Naive B cell (primary cell): ENCODE measurements around the gene CARS1. TPM values are rescaled to one million over a fixed set of nuclear protein-coding genes. Genes with fewer than 3 reads are reported as not detected.
A peak's percentile ranks its signal among the peaks of the same experiment; 100 is the strongest.

Source experiments
- ATAC-seq, 2 donors: fragments of 150-1000 bp; cut with Tn5 transposase; 2 replicates each; pipeline ENCODE4 v1.10.0; 2021; ENCODE audit warnings: low read depth in 2 of 2, mild to moderate bottlenecking in 2 of 2, moderate library complexity in 2 of 2
- DNase-seq: peaks from one replicate; pipeline ENCODE4 v3.0.0; 2022
- H3K27ac Mint-ChIP-seq, 6 donors: one replicate each; pipeline ENCODE4 v1.8.0; 2020 to 2022; ENCODE audit warnings: mild to moderate bottlenecking in 6 of 6, mixed read lengths in 6 of 6, moderate library complexity in 5 of 6, inconsistent platforms in 2 of 6
- H3K27me3 Mint-ChIP-seq, 3 donors: one replicate each; pipeline ENCODE4 v1.8.0; 2021 to 2022; ENCODE audit warnings: mixed read lengths in 3 of 3, mild to moderate bottlenecking in 1 of 3
- H3K36me3 Mint-ChIP-seq, 2 donors: one replicate each; pipeline ENCODE4 v1.8.0; 2020 to 2022; ENCODE audit warnings: mixed read lengths in 2 of 2, inconsistent platforms in 1 of 2, mild to moderate bottlenecking in 1 of 2
- H3K4me1 Mint-ChIP-seq, 3 donors: one replicate each; pipeline ENCODE4 v1.8.0; 2020 to 2022; ENCODE audit warnings: mixed read lengths in 3 of 3, inconsistent platforms in 1 of 3, mild to moderate bottlenecking in 1 of 3, moderate library complexity in 1 of 3
- H3K4me3 Mint-ChIP-seq, 8 donors: one replicate each; pipeline ENCODE4 v1.8.0; 2020 to 2022; ENCODE audit warnings: mild to moderate bottlenecking in 8 of 8, mixed read lengths in 8 of 8, moderate library complexity in 8 of 8, inconsistent platforms in 2 of 8
- H3K9me3 Mint-ChIP-seq, 7 donors: one replicate each; pipeline ENCODE4 v1.8.0; 2020 to 2022; ENCODE audit warnings: mixed read lengths in 7 of 7, mild to moderate bottlenecking in 5 of 7, inconsistent platforms in 2 of 7, moderate library complexity in 1 of 7
- polyA plus RNA-seq, 6 donors: library from polyadenylated mRNA; unstranded; fragments of 300-500 nt; fragmentation: Illumina TruSeq; gene quantifications; one replicate each; pipeline ENCODE4 v1.2.3, GENCODE V29; 2021; ENCODE audit warnings: low read depth in 6 of 6

Gene CARS1
- polyA plus RNA-seq, 6 donors from 2014 or later, result 18.8 to 32.7 (median 27.2) TPM

DNA sequence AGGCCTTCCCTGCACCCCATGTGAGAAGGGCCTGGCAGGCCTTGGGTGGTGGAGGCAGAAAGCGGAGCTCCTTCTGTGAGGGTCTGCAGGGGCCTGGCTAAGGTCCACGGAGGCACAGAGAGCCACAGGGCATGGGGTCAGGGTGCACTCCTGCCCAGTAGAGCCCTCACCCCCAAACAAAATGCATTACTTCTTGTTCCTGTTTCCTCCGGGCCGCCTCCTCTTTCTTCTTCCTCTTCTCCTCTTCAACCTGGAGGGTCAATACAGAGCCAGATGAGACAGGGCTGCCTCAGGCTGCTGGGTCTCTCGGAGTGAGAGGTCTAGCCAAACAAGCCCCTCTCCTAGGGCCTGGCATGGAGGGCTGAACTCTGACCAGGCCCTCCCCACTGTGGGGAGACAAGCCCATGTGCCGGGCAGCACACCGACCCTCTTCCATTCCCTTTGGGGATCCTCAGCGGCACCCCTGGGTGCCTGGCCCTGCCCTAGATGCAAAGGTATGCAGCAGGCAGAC lies 54.8 kb downstream of the CARS1 start:
- ATAC-seq, result no peak
- peak overlapping the region in 1 of 8 donors; percentile 47 for H3K4me3 Mint-ChIP-seq
- peaks cover 9 to 22% of the 10 kb centered on the region in 2 donors for H3K36me3 Mint-ChIP-seq
- DNase-seq, result no peak
- H3K9me3 Mint-ChIP-seq, result no peaks in the 10 kb centered on the region
- no peaks in the 10 kb centered on the region for H3K27me3 Mint-ChIP-seq
- peak overlapping the region in 1 of 6 donors; percentile 20 for H3K27ac Mint-ChIP-seq
- peaks cover 0 to 14% (median 0%) of the 10 kb centered on the region in 3 donors for H3K4me1 Mint-ChIP-seq

DNA sequence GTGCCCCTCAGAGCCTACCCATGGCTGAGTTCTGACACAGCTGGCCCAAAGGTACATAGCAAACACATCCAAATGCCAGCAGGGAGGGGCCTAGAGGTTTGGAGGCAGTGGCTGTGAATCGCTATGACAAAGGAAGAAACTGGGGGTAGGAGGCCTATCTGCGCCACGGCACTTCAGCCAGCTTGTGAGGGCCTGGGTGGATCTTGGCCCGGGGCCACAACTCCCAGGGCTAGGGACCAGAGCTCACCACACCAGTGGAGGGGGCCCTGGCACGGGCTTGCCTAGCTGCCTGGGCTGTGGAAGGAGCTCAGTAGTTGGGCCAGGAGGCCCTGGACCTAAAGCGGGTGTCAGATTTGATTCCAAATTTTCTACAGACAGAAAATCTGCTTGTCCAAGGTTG lies 55.7 kb downstream of the CARS1 start:
- Mint-ChIP-seq H3K9me3 (no peaks in the 10 kb centered on the region), H3K27me3 (no peaks in the 10 kb centered on the region), H3K36me3 (peaks cover 9 to 22% of the 10 kb centered on the region in 2 donors), H3K27ac (peak overlapping the region in 2 of 6 donors; percentile 38 to 54), H3K4me3 (no peak overlapping the region), H3K4me1 (peaks cover 0 to 14% (median 0%) of the 10 kb centered on the region in 3 donors)
- ATAC-seq (no peak), DNase-seq (no peak)

DNA sequence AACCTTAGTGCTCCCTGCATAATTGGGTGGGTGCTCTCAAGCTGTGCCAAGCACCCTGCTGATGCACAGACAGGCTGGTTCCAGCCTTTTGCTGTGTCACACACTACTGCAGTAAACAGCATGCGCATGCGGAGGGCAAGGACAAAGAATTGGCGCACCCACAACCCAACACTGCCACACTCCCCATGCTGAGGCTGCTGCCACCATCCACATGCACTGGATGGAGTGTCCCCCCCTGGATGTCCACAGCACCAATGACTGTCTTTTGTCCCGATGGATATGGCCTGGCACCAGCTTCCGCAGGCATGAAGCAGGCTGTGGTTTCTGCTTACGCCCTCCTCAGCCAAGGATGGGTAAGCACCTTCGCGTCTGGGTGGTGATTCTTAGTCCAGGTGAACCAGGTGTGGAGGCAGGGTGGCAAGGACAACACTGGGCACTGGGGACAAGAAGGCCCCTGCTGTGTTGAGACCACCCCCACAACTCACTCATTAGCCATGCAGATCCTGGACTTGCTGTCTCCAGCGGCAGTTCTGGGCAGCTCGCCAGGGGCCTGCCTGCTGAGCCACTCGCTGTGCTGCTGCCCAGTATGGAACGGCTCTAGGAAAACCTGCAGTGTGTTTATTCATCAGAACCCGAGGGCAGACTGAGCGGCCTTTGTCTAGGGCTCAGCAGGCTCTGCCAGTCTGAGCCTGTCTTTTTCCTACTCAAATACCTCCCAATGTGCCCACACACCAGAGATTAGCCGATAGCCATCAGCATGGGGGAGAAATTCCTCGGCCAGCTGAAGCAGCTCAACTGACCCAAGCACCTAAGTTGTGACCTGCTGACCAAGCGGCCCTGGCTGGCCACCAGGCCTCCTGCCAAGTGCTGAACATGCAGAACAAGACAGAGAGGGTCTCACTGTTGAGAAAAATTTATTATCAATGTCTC lies 56.9 kb downstream of the CARS1 start:
- ATAC-seq (no peak), DNase-seq (no peak)
- no peaks in the 10 kb centered on the region for H3K9me3 Mint-ChIP-seq
- H3K27ac Mint-ChIP-seq, result no peak overlapping the region
- no peak overlapping the region for H3K4me3 Mint-ChIP-seq
- peaks cover 0 to 14% (median 0%) of the 10 kb centered on the region in 3 donors for H3K4me1 Mint-ChIP-seq
- no peaks in the 10 kb centered on the region for H3K27me3 Mint-ChIP-seq
- H3K36me3 Mint-ChIP-seq, result peaks cover 9 to 22% of the 10 kb centered on the region in 2 donors

DNA sequence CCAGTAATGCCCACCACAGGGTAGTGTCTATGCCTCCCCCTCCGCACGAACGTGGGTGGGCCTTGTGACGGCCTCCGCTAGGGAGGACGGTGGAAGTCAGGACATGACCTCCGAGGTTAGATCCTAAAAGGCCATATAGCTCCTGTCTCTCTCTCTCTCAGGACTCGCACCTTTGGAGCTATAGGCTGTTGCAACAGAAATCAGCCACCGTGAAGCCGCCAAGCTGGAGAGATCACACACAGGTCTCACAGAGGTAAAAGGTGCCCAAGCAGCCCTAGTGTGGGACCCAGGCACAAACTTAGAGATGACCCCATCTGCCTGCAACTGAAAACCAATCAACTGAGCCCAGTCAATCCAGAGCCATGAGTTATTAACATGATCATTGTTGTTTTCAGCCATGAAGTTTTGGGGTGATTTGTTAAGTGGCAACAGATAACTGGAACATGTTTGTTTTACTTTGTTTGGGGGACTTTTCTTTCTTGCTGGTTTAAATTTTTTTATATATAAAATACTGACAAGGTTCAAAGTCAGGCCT lies 57.7 kb downstream of the CARS1 start:
- peaks cover 9 to 22% of the 10 kb centered on the region in 2 donors for H3K36me3 Mint-ChIP-seq
- no peaks in the 10 kb centered on the region for H3K9me3 Mint-ChIP-seq
- ATAC-seq (no peak), DNase-seq (no peak)
- H3K4me1 Mint-ChIP-seq, result peaks cover 0 to 14% (median 0%) of the 10 kb centered on the region in 3 donors
- peak overlapping the region in 2 of 6 donors; percentile 12 to 81 for H3K27ac Mint-ChIP-seq
- no peaks in the 10 kb centered on the region for H3K27me3 Mint-ChIP-seq
- H3K4me3 Mint-ChIP-seq, result peak overlapping the region in 1 of 8 donors; percentile 38

DNA sequence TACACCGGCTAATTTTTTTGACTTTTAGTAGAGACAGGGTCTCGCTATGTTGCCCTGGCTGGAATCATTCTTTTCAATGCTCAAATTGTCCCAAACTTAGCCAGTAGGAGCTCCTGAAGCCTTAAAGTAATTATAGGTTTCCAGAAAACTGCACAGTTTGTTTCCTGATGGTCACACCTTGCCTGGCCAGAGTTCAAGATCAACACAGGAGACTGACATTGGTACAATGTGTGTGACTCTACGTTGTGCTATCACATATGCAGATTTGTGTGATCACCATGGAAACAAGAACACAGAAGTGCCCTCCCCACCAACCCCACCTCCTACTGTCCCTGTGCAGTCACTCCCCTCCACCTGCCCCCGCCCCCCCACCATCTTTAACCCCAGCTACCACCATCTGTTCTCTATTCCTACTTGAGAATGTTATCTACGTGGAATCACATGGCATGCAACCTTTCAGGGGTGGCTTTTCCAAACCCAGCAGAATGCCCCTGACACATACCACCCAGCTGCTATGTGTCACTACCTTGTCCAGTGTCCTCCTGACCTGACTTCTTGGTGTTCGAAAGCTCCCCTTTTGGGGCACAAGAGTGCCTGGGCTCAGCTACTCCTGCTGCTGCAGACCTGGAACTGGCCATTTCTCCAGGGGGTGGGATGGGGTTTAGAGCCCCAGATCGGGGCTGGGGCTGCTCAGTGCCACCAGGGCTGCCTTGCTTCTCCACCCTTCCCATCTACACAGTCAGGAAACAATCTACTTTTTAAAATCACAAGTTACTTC lies 59.0 kb downstream of the CARS1 start:
- Mint-ChIP-seq H3K27me3 (no peaks in the 10 kb centered on the region), H3K9me3 (no peaks in the 10 kb centered on the region), H3K27ac (no peak overlapping the region), H3K4me3 (peak overlapping the region in 1 of 8 donors; percentile 7), H3K4me1 (peaks cover 0 to 9% (median 1%) of the 10 kb centered on the region in 3 donors), H3K36me3 (peaks cover 9 to 17% of the 10 kb centered on the region in 2 donors)
- ATAC-seq (no peak), DNase-seq (no peak)

DNA sequence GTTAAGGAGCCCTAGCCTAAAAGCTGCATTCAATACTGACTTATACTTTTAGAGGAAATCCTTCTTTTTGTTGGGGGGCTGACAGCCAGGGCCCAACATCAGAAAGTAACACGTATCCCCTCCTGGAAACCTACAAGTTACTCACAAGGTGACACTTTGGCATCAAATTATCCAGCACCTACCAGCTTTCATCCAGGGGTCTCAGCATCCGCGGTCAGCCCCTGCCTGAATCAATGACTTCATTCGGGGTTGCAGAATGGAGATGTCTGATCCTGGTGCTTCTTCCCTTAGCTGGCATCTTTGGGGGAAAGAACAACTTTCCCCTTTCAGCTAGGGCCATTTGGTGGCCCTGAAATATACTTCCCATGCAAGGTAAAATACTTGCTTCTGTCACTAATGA lies 59.8 kb downstream of the CARS1 start:
- H3K9me3 Mint-ChIP-seq, result no peaks in the 10 kb centered on the region
- peak overlapping the region in 1 of 6 donors; percentile 60 for H3K27ac Mint-ChIP-seq
- H3K4me1 Mint-ChIP-seq, result peaks cover 0 to 11% (median 9%) of the 10 kb centered on the region in 3 donors
- ATAC-seq (no peak), DNase-seq (no peak)
- no peak overlapping the region for H3K4me3 Mint-ChIP-seq
- no peaks in the 10 kb centered on the region for H3K27me3 Mint-ChIP-seq
- H3K36me3 Mint-ChIP-seq, result peaks cover 5 to 9% of the 10 kb centered on the region in 2 donors

DNA sequence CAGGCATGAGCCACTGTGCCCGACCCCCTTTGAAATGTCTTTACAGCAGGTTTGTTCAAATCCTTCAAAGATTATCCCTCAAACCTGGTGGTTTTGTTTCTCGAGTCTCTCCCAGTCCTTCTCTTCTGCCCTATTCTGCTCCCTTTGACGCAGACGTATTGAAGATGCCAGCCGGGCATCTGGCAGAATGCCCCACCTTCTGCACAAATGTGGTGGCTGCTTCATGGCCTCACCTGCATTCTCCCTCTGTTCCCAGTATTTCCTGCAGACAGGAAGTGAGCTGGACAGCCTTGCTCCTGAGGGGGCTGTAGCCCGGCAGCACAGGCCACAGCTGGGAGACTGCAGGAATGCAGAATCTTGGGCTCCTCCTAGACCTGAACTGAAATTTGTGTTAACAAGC lies 60.2 kb downstream of the CARS1 start:
- no peak for DNase-seq
- Mint-ChIP-seq H3K4me3 (peak overlapping the region in 1 of 8 donors; percentile 54), H3K27me3 (no peaks in the 10 kb centered on the region), H3K27ac (no peak overlapping the region), H3K36me3 (peaks cover 5 to 6% of the 10 kb centered on the region in 2 donors), H3K9me3 (no peaks in the 10 kb centered on the region), H3K4me1 (peaks cover 0 to 15% (median 12%) of the 10 kb centered on the region in 3 donors)
- no peak for ATAC-seq

DNA sequence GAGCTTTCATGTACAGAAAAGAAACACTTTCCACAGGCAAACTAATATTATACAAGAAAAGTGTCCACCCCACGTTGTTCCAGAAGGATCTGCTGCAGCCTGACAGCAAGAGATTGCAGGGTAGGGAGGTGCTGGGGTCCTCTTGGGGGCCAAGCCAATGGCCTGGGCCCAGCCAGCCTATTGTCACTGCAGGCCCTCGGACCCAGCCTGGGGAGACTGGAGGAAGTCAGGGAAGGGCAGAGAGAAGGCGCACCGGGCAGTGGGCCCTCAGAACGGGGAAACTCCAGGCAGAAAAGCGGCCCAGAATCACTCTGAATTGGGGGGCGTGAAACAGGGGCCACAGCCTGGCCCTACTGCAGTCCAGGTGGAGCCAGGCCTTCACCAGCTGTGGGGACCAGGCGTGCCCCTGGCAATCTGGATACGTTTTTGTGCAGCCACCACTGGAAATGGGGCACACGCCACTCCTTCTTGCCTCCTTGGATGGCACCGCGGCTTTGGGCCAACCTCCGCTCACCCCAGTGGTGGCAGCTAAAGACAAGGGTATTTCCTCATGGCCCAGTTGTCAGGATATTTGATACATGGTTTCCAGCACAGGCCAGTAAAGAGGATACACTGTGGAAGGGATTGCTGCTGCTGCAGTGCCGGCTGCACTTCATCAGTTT lies 61.2 kb downstream of the CARS1 start:
- peaks cover 7 to 19% (median 17%) of the 10 kb centered on the region in 3 donors for H3K4me1 Mint-ChIP-seq
- peak overlapping the region in 2 of 8 donors; percentile 3 to 54 for H3K4me3 Mint-ChIP-seq
- DNase-seq, result no peak
- peaks cover under 1 to 5% of the 10 kb centered on the region in 2 donors for H3K36me3 Mint-ChIP-seq
- peak overlapping the region in 1 of 6 donors; percentile 34 for H3K27ac Mint-ChIP-seq
- no peak for ATAC-seq
- H3K27me3 Mint-ChIP-seq, result no peaks in the 10 kb centered on the region
- H3K9me3 Mint-ChIP-seq, result no peaks in the 10 kb centered on the region

DNA sequence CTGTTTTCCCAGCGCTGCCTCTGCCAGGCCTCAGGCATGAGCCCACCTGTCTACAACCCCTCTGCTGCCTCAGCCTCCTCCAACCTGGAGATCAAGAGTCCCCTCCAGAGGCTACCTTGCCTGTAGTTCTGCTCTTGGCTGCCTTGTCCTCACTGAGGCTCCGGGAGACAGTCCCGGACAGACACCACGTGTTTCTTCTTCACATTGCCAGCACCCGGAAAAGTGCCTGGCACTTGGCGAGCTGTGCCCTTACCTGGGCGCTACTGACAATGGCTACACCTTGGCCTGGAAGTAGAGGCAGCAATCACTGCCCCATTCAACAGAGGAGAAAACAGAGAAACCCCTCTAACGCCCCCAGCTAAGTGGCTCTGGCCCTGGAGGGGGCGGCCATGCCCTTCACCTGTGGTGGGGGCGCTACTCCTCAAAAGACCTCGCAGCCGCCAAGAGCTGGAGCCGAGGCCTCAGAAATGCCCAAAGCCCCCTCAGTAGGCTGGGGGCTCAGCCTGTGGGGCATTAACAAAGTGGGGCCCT lies 62.1 kb downstream of the CARS1 start:
- no peaks in the 10 kb centered on the region for H3K27me3 Mint-ChIP-seq
- peaks cover 0 to under 1% of the 10 kb centered on the region in 2 donors for H3K36me3 Mint-ChIP-seq
- peaks cover 16 to 28% (median 26%) of the 10 kb centered on the region in 3 donors for H3K4me1 Mint-ChIP-seq
- ATAC-seq (no peak), DNase-seq (no peak)
- H3K27ac Mint-ChIP-seq, result peak overlapping the region in 2 of 6 donors; percentile 26 to 79
- H3K4me3 Mint-ChIP-seq, result peak overlapping the region in 2 of 8 donors; percentile 11 to 75
- no peaks in the 10 kb centered on the region for H3K9me3 Mint-ChIP-seq

DNA sequence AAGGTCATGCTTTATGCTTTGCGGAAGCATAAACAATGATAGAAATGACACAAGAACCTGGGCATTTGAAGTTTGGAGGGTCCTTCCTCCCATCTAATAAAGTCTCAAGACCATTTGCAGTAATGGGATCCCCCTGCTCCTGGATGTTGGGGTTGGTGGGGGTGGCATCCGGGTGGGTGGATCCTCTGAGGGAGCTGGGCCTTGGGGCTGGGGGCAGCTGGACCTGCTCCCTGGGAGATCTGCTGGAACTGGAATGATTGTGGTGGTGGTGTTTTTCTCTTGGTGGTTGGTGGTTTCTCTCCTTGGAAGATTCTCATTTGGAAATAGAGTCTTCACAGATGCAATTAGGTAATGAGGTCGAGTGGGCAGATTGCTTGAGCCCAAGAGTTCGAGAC lies 62.9 kb downstream of the CARS1 start:
- DNase-seq (no peak), ATAC-seq (no peak)
- Mint-ChIP-seq H3K36me3 (no peaks in the 10 kb centered on the region), H3K9me3 (no peaks in the 10 kb centered on the region), H3K27ac (peak overlapping the region in 1 of 6 donors; percentile 80), H3K4me3 (peak overlapping the region in 6 of 8 donors; percentile 21 to 99 (median 66)), H3K27me3 (no peaks in the 10 kb centered on the region), H3K4me1 (peaks cover 21 to 36% (median 34%) of the 10 kb centered on the region in 3 donors)

DNA sequence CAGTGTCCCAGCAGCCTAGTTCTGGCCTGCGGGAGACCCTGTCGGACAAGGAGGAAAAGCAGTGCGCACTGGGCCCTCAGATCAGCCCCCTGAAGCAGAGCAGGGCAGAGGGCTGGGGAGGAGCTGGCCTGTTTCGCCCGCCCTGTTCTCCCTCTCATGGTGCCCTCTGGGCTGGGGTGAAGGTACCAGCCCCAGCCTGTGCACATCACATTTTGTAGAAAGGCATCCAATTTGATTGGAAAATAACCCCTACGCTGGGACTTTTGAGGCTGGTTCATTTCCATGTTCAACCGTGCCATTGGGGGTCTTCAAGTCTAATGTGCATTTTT lies 64.3 kb downstream of the CARS1 start:
- no peak for DNase-seq
- Mint-ChIP-seq H3K4me1 (peaks cover 34 to 50% (median 48%) of the 10 kb centered on the region in 3 donors), H3K27ac (peak overlapping the region in 4 of 6 donors; percentile 76 to 99 (median 94)), H3K36me3 (no peaks in the 10 kb centered on the region), H3K27me3 (no peaks in the 10 kb centered on the region), H3K9me3 (no peaks in the 10 kb centered on the region), H3K4me3 (peak overlapping the region; percentile 93 to 99 (median 98))
- no peak for ATAC-seq

DNA sequence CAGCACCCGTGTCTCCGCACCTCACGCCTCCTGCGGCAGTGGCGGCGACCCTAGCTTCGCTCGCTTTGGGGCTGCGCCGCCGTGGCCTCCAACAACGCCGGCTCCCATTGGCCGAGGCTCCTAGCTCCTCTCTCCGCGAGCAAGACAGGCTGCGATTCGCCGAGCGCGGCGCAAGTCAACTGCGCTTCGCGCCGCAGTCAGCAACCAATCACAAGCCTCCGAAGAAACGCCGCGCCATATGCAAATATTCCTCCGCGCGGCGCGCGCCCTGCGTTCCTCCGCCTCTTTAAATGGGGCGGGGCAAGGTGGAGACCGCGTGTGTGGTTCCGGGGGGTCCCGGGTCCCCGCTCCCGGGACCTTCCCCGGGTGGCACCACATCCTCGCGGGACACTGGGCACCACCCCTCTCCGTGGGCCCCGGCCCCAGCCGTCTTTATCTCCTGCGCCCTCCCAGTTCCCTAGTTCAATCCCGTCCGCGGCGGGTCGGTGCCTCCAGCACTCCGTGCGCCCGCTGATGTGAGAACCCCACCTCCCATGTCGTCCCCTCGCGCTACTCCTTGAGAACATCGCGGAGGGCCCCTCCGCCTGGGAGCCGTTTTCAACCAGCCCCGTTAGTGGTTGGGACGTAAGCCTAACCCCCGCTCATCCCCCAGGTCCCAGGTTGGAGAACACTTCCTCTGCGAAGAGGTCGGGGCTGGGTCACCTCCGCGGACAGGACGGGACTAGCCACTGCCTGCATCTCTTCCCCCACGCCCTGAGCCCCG lies 64.8 kb downstream of the CARS1 start, which contains the start of gene NAP1L4:
Gene NAP1L4 (minus strand): TSS at position 96 of the 763 bp plus-strand sequence. CDS start 13,109 bp downstream, outside the sequence.
- peak within 1 kb of the TSS; percentile 98 to 99 (median 99) for H3K27ac Mint-ChIP-seq
- peak within 1 kb of the TSS; percentile 93 to 99 (median 98) for H3K4me3 Mint-ChIP-seq
- DNase-seq (peak; percentile 95), ATAC-seq (peak; percentile 89 to 90)
- H3K9me3 Mint-ChIP-seq, result no peaks in the 10 kb centered on the region
- no peaks in the 10 kb centered on the region for H3K27me3 Mint-ChIP-seq
- H3K36me3 Mint-ChIP-seq, result no peaks in the 10 kb centered on the region
- peaks cover 35 to 53% (median 52%) of the 10 kb centered on the region in 3 donors for H3K4me1 Mint-ChIP-seq
